GM18517 (cell line): ENCODE data around the gene ATG7.
"Not testable (repeated sequence)": the region's sequence is repeated elsewhere in the genome, so short reads cannot be mapped to it uniquely, and the experiment has no call there.

Source experiments
- ATAC-seq: cut with Tn5 transposase; IDR thresholded peaks from one replicate; pipeline ENCODE4 v1.9.1; 2021; ENCODE audit warnings: mild to moderate bottlenecking, moderate library complexity; ENCODE audit not compliant: unreplicated experiment

ATG7 gene

DNA sequence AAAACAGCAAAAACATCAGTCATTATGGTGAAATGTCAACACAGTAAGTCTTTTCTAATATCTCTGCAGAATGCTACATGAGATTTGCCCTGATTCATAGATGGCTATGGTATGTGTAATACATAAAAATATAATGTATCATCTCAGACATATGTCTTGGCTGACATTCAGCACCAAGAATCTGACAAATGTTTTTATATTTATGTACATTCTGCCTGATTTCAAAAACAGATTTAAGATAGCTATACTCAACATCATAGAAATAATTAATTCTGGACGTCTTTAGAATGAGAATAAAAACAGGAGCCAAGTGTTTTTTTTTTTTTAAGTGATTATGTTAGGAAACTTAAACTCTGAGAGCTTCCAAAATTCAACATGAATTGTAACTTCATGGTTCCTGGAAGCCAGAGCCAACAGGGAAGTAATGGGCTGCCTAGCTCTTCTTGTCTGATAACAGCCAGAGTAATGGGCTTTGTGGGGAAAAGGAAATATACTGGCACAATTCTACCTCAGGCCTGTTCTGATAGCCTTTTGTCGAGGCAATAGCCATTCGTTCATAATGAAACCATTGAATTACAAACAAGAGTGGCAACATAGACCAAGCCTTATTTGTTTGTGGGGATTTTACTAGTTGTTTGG lies 187.1 kb downstream of the ATG7 start:
- no peak for ATAC-seq

DNA sequence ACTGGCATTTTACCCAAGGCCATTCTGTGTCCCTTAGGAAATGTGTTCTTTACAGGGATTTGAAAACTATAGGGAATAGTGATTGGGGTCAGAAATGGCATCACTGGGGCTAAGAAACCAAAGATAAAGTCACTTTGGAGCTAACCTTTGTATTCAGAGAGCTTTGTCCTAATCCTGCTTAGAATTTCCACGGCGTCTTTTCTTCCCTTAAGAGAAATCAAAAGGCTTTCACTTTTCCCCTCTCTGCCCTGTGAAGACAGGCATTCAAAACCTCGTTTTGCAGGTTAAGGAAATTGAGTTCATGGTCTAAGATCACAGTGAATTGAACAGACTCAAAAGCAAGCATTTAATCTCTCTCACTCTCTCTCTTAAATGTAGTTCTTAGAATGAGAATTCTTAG lies 189.0 kb downstream of the ATG7 start:
- ATAC-seq = no peak

DNA sequence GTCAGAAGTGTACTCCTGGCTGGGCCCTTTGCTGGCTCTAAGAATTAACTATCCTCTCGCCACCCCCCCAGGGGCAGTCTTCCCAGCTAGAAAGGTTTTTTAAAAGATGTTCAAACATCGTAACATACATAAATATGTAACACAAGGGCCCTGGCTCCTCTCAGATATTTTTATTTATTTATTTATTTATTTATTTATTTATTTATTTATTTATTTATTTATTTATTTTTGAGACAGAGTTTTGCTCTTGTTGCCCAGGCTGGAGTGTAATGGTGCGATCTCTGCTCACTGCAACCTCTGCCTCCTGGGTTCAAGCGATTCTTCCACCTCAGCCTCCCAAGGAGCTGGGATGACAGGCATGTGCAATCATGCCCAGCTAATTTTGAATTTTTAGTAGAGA lies 190.5 kb downstream of the ATG7 start:
- ATAC-seq = not testable (repeated sequence)

DNA sequence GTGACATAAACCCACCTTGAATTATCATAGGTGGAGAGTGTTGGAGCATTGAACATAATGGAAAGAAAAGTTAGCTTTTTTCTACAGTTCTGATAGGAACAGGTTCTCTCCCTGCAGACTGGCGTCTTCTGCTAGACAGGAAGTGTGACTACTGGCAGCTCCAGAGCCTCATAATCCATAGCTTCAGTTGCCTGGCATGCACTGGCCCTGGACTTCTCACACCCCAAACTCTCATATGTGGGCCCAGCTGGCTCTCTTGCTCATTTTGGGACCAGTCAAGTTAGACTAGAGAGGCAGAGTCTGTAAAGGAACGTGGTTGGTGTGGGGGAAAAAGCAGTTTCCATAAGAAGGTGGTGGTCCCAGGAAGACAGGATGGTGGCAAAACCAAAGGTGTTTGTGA lies 191.4 kb downstream of the ATG7 start:
- ATAC-seq = no peak

DNA sequence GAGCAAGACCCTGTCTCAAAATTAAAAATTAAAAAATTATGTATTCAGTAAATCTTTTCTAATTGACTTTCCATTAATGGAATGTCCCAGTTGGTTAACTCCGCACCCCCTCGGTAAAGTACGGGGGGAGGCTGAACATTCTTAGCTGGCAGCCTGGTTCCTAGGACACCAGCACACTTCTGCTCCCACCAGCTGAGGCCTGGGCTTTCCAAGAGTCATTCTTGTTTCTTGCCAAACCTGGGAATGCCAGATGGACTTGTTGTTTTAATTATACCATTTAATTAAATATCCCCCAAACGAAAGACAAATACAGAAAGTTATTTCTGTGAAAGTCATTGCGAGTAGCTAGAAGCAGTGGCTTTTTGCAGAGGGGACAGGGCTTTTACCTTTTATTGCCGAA lies 192.2 kb downstream of the ATG7 start:
- ATAC-seq = no peak

DNA sequence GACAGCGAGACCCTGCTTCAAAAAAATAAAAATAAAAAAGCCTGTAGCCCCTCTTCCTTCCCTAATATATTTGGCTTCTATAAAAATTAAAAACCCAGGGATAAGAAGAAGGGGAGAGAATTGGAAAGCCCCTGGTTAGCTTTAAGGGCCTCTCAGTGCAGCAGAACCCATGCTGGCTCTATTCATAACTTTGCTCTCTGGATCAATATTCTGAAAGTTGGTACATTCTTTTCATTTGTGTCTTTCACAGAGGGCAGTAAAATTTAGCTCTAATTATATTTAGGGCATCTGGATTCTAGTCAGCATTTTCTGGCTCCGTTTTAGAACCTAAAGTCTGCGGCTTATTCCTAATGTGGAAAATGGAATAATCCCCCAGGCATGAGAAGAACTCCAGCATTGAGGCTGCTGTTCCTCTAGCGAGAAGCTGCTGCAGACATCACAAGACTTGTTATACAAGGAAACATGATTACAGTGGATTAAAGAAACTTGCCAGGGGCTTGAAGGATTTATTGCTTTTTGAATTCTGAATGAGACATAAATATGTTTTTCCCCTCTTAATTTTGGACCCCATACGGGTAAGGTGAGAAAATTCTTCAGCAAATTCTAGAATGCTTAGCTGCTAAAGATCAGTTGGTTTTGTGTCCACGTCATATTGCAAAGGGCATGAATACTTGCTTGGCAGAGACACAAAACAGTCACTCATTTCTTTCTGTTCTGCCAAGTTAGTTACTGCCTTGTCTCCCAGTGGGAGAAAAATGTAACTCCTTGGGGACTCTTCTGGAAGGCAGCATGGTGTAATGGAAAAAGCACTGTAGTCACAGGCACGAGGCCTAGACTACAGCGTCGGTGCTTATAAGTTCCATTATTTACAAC lies 193.8 kb downstream of the ATG7 start:
- ATAC-seq = no peak

DNA sequence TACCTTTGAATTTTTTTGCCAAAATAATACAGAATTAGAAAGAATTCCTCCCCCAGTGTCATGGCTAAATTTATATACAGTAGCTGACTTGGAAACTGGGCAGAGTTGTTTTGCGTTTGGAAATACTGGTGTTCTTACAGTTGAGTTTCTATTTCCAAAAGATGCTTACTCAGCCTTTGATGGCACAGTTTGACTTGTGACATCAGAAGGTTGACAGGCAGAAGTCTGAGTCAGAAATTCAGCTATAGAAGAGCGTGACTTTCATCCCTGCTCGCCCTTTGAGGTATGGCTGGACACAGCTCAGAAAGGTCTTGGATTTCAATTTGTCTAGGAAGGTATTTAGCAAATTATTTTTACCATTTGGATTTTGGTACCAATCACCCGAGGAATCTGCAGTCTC lies 195.7 kb downstream of the ATG7 start:
- no peak for ATAC-seq

DNA sequence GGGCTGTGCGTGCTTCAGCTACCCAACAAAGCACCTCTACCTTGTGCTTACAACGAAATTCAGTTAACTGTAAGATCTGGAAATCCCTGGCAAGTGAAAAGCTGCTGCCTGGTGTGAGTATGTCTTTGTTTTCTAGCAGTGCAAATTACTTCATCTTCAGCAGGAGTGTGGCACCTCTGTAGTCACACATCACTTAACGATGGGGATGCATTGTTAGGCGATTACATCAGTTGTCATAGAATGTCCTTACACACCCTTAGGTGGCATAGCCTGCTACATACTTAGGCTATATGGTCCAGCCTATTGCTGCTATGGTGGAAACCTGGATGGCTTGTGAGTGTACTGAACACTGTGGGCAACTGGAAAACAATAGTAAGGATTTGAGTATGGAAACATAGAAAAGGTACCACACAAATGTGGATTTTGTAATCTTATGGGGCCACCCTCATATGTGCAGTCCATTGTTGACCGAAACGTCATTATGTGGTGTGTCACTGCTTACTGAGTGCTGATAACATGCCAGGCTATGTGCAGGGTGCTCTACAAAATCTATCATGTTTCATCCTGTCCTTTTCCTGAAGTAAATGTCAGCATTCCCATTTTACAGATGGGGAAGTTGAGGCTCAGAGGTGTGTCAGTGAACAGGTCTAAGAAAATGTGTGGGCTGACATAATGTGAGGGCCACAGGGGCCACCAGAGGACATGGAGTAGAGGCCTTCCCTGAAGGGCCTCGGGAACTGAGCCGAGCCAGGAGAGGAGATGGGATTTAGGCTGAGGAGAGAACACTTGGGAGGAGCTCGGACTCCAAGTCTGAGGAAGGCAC lies 198.0 kb downstream of the ATG7 start:
- no peak for ATAC-seq

DNA sequence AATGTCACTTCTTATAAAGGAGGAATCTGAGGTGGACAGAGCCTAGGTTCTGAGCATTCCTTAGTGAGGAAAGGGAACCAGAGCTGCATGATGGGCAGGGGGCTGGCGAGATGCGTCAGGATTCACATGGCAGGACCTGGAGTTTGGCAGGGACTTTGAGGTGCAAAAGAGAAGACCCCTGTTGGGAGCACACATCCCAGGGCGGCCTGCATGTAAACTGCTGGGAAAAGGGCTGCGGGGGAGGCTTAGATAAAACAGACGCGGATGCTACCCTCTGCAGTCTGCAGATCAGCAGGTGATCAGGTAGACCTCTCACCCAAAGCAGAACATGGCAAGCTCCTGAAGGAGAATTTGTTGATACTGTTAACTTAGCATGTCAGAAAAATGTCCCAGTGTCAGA lies 203.1 kb downstream of the ATG7 start:
- ATAC-seq = no peak

DNA sequence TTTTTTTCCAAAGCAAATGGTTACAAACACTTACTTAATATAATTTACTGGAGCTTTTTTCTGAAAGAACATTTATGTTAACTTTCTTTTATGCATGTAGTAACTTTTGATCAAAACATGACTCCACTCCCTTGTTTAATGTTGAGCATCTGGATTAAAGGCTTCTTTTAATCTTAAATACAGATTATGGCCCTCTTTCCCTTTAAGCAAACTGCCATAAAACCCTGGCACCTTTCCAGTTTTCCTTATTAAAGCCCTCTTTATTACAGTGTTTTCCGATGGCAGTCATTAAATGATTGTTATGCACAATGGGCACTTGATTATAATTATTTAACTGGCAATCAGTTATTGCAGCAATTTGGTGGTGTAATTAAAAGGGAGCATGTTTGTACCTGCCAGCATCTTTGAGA lies 204.5 kb downstream of the ATG7 start:
- ATAC-seq = no peak

DNA sequence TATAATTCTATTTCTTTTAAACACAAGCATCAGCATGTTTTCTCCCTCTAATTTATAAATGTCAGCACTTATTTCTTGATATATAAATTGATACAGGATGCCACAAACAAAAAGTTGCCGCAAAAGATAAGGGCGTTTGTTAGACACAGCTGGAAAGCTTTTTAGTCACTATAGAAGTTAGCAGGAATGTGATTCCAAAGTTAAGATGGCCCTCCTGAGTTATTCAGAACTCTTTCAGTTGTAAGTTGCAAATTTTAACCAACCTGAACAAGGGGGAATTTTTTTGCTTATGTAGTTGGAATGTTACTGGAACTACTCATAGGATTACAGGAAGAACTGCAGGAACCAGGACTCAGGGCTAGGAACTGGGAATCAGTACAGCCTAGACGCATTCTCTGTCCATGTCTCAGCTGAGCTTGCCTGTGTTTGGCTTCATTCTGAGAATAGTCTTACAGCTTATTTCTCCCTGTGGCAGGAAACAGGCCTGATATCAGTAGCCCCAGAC lies 205.3 kb downstream of the ATG7 start:
- ATAC-seq = no peak

DNA sequence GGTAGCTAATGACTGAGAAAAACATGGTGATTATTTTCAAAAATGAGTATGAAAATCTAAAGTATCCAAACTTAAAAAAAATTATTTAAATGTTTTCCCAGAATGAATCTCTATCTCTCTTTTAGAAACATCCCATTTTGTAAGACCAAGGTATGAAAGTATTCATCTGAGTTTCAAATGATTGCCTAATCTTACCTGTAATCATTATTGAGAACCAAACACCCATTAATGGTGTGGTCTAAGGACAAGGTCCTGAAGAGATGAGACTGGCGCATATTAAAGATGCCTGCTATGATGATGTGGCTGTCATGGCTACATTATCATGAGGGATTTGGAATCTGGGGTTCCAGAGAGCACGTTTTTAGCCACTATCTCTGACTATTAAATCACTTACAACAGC lies 206.0 kb downstream of the ATG7 start:
- ATAC-seq = no peak

DNA sequence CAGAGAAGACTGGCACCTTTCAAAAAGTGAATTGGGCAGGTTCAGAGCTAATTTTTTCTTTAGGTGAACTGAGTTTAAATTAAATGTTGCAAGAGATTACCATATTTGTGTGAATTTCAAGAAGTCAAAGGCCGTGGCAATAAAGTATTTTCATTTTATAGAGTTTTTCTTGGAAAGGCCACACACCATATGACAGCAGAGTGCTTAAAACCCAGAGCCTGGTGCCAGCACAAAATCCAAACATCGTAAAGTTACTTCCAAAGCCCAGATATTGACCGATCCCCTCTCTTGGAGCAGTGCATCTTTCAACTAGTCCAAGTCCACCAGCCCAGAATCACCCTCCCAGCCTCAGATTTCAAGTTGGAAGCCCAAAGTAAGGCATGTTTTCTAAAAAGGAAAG lies 207.0 kb downstream of the ATG7 start:
- ATAC-seq = no peak

DNA sequence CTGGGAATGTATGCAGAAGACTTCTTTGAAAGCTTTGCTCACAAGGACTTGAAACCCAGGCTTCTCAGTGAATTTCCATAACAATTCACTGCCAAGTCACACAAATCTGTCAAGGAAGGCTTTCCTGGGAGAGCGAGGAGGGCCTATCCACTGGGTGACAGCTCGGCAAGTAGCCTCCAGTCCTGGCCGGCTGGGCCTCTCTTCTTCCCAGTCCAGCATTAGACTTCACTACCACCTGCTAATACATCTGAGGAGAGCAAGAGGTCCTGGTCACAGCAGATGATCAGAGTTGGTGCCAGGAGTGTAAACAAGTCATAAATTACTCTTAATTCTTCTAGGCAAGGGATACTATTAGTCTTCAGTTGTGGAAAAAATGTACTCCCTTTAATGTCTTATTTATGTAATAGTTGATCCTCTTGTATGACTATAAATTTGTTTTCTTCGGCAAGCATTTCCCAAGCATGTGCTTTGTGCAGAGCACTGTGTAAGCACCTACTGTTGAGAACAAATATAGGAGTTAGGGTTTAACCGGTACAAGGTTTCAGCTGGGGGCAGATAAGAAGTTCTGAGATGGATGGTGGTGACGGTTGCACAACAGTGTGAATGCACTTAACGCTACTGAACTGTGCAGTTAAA lies 208.6 kb downstream of the ATG7 start:
- ATAC-seq = no peak

DNA sequence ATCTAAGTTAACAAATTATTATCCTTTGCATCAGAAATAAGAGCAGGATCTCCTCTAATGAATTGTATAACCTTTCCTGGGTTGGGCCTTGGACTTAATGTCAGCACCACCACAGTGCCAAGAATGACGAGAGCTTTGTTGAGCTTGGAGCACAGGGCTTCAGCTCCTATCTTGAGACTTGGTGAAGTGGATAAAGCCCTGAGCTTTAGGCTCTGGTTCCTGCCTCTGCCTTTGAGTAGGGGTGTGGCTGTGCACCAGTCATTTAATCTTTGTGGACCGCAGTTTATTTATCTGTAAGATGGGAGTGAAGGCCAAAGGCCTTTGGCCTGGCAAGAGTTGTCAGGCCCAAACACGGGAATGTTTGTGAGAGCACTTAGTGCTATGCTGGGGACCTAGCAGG lies 209.4 kb downstream of the ATG7 start:
- no peak for ATAC-seq

DNA sequence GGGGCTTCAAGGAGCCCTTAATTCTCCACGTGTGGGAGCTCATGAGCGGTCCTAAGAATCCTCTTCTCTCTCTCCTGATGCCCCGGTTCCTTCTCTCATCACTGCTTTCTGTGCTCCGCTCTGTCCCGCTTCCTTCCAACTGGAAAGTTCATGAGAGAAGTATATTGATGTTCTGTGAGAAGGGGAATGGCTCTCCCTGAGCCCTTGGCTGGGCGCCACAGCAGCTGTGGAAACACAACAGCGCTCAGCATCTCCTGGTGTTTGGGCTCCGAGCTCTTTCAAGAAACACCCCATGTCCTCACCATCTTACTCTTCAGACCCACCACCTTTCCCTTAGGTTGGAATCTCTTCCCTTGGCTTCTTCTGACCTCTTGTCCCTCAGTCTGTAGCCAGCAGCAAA lies 209.8 kb downstream of the ATG7 start:
- no peak for ATAC-seq

DNA sequence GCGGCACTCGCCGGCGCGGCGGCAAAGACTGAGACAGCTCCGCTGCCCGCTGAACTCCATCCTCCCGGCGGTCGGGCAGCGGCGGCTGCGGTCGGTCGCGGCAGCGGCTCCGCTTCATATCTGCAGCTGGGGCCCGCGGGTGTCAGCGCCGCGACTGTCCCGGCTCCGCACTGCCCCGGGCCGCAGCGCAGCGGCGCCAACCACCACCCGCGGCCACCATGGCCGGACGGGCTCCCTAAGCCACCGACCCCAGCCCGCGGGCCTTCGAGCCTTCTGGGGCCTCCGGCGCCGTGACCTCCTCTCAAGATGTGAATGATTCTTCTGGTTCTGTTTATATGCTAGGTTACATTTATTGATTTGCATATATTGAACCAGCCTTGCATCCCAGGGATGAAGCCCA lies 216.2 kb downstream of the ATG7 start:
- not testable (repeated sequence) for ATAC-seq

DNA sequence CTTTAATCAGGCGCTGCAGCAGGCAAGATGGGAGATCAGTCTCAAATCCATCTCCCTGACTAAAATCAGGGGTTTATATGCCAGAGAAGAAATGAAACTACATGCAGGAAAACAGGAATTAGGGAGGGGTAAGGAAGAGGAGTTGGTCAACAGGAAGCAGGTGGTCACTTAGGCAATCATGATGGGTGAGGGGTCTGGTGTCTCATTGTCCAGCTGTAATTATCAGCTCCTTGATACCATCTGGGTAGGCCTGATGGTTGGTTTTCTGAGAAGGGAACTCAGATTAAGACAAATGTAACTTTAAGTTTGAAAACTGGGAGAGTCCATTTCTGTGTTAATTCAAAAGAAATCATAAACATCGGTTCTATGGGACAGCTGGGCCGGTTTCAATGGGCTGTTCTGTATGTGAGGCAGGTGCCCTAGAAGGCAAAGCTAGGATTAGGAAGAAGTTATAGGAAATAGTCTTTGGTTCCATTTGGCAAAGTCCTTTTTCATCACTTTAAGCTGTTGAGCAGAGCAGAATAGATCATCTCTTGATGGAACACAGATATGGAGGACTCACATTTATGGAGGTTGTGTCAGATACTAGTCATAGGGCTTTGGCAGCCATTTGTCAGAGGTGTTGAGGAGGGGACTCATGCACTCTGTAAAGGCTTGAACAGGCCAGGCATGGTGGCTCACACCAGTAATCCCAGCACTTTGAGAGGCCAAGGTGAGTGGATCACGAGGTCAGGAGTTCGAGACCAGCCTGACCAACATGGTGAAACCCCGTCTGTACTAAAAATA lies 222.1 kb downstream of the ATG7 start:
- no peak for ATAC-seq

DNA sequence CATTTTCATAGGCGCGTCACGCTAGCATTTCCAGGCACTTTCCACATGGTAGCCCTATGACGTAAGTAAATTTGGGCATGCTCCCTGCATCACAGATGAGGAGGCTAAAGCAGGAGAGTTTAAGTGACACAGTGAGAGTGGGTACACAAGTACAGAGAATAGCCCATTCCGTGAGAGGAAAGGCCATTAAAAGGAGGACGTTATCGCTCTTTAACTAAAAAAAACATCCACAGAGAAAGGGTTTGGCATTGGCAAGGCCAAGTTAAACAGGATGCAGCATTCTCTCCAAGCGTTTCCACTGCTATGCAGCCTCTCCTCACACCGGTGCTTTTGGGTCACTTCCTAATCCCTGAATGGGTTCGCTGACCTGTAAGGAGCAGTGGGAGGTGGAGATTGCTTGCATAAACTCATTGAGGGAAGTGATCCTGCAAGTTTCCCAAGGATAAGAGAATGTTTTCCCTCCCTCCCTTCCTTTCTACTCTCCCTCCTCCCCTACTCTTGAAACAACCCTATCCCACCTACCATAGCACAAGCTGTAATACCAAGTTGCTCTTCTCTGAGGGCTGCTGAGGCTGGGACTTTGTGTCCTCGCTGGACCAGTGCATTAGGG lies 223.9 kb downstream of the ATG7 start:
- no peak for ATAC-seq

DNA sequence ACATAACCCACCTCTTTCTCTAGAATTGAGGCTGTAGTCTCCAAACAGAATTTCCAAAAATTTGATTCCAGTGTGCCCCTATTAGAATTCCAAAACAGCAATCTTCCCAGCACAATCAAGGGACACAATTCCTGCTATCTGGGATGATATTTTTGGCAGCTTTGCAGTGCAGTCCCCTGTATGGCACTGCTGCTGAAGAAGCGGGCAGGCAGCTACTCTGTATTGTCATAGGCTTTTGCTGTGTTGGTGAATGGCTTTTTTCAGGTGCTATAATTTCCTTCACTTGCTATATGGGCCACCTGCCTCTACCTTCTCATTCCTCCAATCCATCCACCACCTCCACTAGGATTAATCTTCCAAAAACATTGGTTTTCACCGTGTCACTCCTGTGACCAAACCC lies 226.0 kb downstream of the ATG7 start:
- ATAC-seq = no peak
